Measurements from ENCODE around the gene INSM1. TPM values are rescaled to one million over a fixed set of nuclear protein-coding genes. Genes with fewer than 3 reads are reported as not detected.

The INSM1 gene
- polyA plus RNA-seq, 1 of the 3 experiments (the other 2 are of a cell fraction): not detected

DNA sequence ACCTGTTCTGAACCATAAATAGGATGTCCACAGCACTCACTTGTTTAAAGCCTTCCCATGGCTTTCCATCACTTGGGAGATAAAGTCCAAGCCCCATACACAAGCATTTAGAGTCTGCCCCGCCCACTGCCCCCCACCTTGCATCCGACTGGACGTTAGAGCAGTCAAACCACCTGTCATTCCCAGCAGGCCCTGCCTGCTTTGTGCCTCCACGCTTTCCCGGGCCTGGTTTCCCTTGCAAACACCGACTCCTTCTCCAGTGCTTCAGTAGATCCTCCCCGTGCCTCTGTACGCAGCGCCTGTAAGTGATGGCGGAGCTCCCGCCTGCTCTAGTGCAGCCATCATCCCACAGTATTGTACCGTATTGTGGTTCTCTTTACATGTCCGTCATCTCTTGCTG lies 38.3 kb upstream of the INSM1 start:
- WGBS (ENCODE audit: low lambda C conversion rate): 55% methylated on average over 13 of the region's 13 CpGs
- CTCF ChIA-PET: no interaction called here

DNA sequence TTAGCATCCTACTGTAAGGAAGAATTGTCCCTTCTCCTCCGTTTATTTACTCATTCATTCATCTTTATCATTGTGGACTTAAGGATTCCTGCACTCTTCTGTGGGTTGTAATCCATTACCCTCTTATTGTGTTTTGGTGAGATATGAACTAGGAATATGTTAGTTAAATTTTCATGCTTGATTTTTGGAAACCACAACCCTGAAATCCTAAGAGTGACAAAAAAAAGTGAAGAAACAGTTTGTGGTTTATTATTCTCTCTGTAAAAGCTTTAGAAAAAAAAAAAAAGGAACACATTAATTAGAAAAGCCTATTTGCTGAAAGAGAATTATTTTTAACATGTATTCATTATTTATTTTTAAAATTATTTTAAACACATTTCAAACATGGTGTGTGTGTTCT lies 36.7 kb upstream of the INSM1 start:
- no peak overlapping the region for H3K4me2 ChIP-seq
- H3K4me1 ChIP-seq (ENCODE audit: control insufficient read depth in 1 of 2, insufficient read depth in 2 of 2, low read depth in 1 of 2, low read length in 1 of 2): no peaks in the 10 kb centered on the region
- H4K20me1 ChIP-seq (ENCODE audit: insufficient read depth): no peaks in the 10 kb centered on the region
- no peaks in the 10 kb centered on the region for H3F3A ChIP-seq (replicated peaks; ENCODE audit: insufficient read depth)
- H3K79me2 ChIP-seq (ENCODE audit: insufficient read depth): no peaks in the 10 kb centered on the region
- H3K9ac ChIP-seq: no peak overlapping the region
- 14% methylated on average over 1 of the region's 1 CpG for WGBS (ENCODE audit: low lambda C conversion rate)
- no peaks in the 10 kb centered on the region for H3K36me3 ChIP-seq (replicated peaks in 1 of 2; ENCODE audit: control insufficient read depth in 1 of 2, insufficient read depth in 2 of 2, low read length in 1 of 2)
- ChIA-PET CTCF (no interaction called here), POLR2A (no interaction called here)
- no peak for DNase-seq
- H3K4me3 ChIP-seq (ENCODE audit: low read depth in 2 of 2, low read length in 1 of 2): no peak overlapping the region
- no peaks in the 10 kb centered on the region for H3K9me2 ChIP-seq
- no peaks in the 10 kb centered on the region for H3K9me3 ChIP-seq
- no peak overlapping the region for H2AFZ ChIP-seq (ENCODE audit: low read depth)
- no peaks in the 10 kb centered on the region; the same call in 1 of the 2 replicates for H3K27me3 ChIP-seq (ENCODE audit: insufficient read depth)
- no peak overlapping the region for H3K27ac ChIP-seq (ENCODE audit: low read depth in 2 of 2, low read length in 1 of 2)
- TF ChIP-seq GABPA (IDR thresholded peaks at IDR 0.05; ENCODE audit: low read depth) (no peak), CTCF (IDR thresholded peaks at IDR 0.05) (no peak), MEF2A (IDR thresholded peaks at IDR 0.05; ENCODE audit: borderline replicate concordance, low read depth) (no peak), GATA2 (CRISPR knock-in tag; IDR thresholded peaks at IDR 0.05) (no peak), NFIC (IDR thresholded peaks at IDR 0.05; ENCODE audit: borderline replicate concordance) (no peak), FOXJ3 (CRISPR knock-in tag; IDR thresholded peaks at IDR 0.05) (no peak), FOSL2 (IDR thresholded peaks at IDR 0.05; ENCODE audit: borderline replicate concordance, low read depth) (no peak), FOXM1 (IDR thresholded peaks at IDR 0.05; ENCODE audit: low read depth) (no peak), ELF1 (IDR thresholded peaks at IDR 0.05) (no peak), RAD21 (IDR thresholded peaks at IDR 0.05; ENCODE audit: low read length) (no peak), TAF1 (IDR thresholded peaks at IDR 0.05; ENCODE audit: borderline replicate concordance, low read depth, low read length) (no peak), MXI1 (IDR thresholded peaks at IDR 0.05; ENCODE audit: low read depth, low read length) (no peak), RXRA (IDR thresholded peaks at IDR 0.05; ENCODE audit: borderline replicate concordance, low read depth) (no peak), SMC3 (IDR thresholded peaks at IDR 0.05; ENCODE audit: low read depth, low read length) (no peak)
- TF ChIP-seq, protein P1, sequence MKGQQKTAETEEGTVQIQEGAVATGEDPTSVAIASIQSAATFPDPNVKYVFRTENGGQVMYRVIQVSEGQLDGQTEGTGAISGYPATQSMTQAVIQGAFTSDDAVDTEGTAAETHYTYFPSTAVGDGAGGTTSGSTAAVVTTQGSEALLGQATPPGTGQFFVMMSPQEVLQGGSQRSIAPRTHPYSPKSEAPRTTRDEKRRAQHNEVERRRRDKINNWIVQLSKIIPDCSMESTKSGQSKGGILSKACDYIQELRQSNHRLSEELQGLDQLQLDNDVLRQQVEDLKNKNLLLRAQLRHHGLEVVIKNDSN (IDR thresholded peaks at IDR 0.05; ENCODE audit: borderline replicate concordance, low read depth): no peak
- TF ChIP-seq, protein P2, sequence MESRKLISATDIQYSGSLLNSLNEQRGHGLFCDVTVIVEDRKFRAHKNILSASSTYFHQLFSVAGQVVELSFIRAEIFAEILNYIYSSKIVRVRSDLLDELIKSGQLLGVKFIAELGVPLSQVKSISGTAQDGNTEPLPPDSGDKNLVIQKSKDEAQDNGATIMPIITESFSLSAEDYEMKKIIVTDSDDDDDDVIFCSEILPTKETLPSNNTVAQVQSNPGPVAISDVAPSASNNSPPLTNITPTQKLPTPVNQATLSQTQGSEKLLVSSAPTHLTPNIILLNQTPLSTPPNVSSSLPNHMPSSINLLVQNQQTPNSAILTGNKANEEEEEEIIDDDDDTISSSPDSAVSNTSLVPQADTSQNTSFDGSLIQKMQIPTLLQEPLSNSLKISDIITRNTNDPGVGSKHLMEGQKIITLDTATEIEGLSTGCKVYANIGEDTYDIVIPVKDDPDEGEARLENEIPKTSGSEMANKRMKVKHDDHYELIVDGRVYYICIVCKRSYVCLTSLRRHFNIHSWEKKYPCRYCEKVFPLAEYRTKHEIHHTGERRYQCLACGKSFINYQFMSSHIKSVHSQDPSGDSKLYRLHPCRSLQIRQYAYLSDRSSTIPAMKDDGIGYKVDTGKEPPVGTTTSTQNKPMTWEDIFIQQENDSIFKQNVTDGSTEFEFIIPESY (IDR thresholded peaks at IDR 0.05; ENCODE audit: borderline replicate concordance, low read depth): no peak
- TF ChIP-seq, protein P3, sequence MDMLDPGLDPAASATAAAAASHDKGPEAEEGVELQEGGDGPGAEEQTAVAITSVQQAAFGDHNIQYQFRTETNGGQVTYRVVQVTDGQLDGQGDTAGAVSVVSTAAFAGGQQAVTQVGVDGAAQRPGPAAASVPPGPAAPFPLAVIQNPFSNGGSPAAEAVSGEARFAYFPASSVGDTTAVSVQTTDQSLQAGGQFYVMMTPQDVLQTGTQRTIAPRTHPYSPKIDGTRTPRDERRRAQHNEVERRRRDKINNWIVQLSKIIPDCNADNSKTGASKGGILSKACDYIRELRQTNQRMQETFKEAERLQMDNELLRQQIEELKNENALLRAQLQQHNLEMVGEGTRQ (IDR thresholded peaks at IDR 0.05; ENCODE audit: borderline replicate concordance, low read depth, low read length): no peak

More for the DNA sequence above, 38.3 kb upstream of the INSM1 start:
- H3F3A ChIP-seq (replicated peaks; ENCODE audit: insufficient read depth): no peaks in the 10 kb centered on the region
- TF ChIP-seq FOXM1 (IDR thresholded peaks at IDR 0.05; ENCODE audit: low read depth) (no peak), POLR2AphosphoS5 (IDR thresholded peaks at IDR 0.05; ENCODE audit: low read depth, low read length) (no peak), GABPA (IDR thresholded peaks at IDR 0.05; ENCODE audit: low read depth) (no peak), CTCF (IDR thresholded peaks at IDR 0.05) (no peak)
- H3K9me3 ChIP-seq: no peaks in the 10 kb centered on the region
- no peak overlapping the region for H3K4me3 ChIP-seq (ENCODE audit: low read depth in 2 of 2, low read length in 1 of 2)
- POLR2A ChIA-PET: no interaction called here
- H3K9ac ChIP-seq: no peak overlapping the region
- no peak for DNase-seq
- H3K27me3 ChIP-seq (ENCODE audit: insufficient read depth): no peaks in the 10 kb centered on the region; the same call in 1 of the 2 replicates
- H3K36me3 ChIP-seq (replicated peaks in 1 of 2; ENCODE audit: control insufficient read depth in 1 of 2, insufficient read depth in 2 of 2, low read length in 1 of 2): no peaks in the 10 kb centered on the region
- no peak overlapping the region for H2AFZ ChIP-seq (ENCODE audit: low read depth)
- H4K20me1 ChIP-seq (ENCODE audit: insufficient read depth): no peaks in the 10 kb centered on the region
- no peak overlapping the region for H3K4me2 ChIP-seq
- H3K79me2 ChIP-seq (ENCODE audit: insufficient read depth): no peaks in the 10 kb centered on the region
- no peak overlapping the region for H3K27ac ChIP-seq (ENCODE audit: low read depth in 2 of 2, low read length in 1 of 2)
- H3K9me2 ChIP-seq: no peaks in the 10 kb centered on the region
- H3K4me1 ChIP-seq (ENCODE audit: control insufficient read depth in 1 of 2, insufficient read depth in 2 of 2, low read depth in 1 of 2, low read length in 1 of 2): no peaks in the 10 kb centered on the region

All from SK-N-SH (cell line).